Stimulated activated CD8-positive, alpha-beta memory T cell treated with anti-CD3 and anti-CD28 coated beads, Interleukin-12 subunit alpha, Interleukin-12 subunit beta, amount 100 ng/mL, for 1 hour (primary cell): ENCODE measurements around the gene RARG.
"Not testable (repeated sequence)": the region's sequence is repeated elsewhere in the genome, so short reads cannot be mapped to it uniquely, and the experiment has no call there.

Experiments used
- DNase-seq: peaks from one replicate; pipeline ENCODE4 v3.0.0-alpha.2; 2020; ENCODE audit warnings: low read depth

Gene RARG

DNA sequence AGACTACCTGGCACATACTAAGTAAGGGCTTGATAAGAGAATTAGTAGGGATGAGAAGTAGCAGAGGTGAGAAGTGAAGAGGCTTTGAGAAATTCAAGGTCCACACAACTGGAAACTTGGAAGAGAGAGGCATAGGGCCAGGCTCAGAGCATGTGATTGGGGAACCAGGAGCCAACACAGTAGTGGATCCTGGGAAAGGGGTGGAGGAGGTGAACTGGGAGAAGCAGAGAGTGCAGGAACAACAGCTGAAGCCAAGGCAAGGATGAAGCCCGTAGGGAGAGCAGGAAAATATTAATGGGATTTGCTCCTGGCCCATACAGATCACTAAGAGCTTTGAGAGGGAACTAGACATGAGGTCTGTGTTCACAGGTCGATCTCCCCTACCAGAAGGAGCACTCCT is 23.6 kb downstream of the RARG start:
- no peak for DNase-seq

DNA sequence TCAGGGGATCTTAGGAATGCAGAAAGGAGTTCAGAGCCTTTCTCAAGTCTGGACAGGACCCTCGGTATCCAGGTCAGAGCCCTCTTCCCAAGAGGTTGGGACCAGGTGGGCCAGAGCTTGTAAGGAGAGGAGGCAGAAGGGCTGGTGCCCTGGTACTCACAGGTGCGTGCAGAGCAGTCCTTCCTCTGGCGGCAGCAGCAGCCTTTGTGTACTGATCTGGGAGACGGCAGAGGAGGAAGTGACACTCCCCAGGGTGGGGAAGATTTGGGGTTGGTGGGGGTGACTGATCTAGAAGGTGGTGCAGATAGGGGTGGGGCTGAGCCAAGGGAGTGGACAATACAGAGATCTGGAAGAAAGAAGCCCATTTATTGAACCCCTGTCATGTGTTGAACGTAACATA is 25.0 kb downstream of the RARG start, which contains the start of gene ITGB7:
Gene ITGB7 (minus strand): TSS at position 210 of the 400 bp plus-strand sequence. CDS start 6,808 bp downstream, outside the sequence.
- DNase-seq: peak; percentile 52

- peak; percentile 37 for DNase-seq
These were observed 26.1 kb downstream of the RARG start for GRCh38 chr12:53205747-53206419.

- DNase-seq: no peak
These were observed 27.7 kb downstream of the RARG start for GRCh38 chr12:53204351-53204750.

DNA sequence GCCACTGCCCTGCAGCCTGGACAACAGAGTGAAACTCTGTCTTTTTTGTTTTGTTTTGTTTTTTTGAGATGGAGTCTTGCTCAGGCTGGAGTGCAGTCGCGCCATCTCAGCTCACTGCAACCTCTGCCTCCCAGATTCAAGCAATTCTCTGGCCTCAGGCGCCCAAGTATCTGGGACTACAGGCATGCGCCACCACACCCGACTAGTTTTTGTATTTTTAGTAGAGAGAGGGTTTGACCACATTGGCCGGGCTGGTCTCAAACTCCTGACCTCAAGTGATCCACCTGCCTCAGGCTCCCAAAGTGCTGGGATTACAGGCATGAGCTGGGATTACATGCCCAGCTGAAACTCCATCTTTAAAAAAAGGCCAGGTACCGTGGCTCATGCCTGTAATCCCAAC is 29.7 kb downstream of the RARG start:
- not testable (repeated sequence) for DNase-seq

- DNase-seq: no peak
These were observed 30.4 kb downstream of the RARG start for GRCh38 chr12:53201639-53202038.

DNA sequence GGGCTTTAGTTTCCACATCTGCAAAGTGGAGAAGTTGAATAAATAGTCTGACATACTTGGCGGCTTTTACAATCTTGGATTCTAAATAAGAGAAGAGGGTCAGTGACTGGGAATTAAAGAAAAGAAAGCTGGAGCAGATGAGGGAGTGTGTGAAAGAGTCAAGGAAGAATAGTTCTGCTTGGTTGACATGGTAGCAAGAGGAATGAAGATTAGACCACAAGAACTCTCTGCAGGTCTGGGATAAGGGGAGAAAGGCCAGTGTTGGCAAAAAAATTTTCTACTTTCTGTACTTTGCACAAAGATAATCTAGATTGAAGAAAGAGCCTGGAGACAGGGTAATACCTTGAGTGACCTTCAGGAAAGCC is 30.9 kb downstream of the RARG start:
- DNase-seq: no peak

DNA sequence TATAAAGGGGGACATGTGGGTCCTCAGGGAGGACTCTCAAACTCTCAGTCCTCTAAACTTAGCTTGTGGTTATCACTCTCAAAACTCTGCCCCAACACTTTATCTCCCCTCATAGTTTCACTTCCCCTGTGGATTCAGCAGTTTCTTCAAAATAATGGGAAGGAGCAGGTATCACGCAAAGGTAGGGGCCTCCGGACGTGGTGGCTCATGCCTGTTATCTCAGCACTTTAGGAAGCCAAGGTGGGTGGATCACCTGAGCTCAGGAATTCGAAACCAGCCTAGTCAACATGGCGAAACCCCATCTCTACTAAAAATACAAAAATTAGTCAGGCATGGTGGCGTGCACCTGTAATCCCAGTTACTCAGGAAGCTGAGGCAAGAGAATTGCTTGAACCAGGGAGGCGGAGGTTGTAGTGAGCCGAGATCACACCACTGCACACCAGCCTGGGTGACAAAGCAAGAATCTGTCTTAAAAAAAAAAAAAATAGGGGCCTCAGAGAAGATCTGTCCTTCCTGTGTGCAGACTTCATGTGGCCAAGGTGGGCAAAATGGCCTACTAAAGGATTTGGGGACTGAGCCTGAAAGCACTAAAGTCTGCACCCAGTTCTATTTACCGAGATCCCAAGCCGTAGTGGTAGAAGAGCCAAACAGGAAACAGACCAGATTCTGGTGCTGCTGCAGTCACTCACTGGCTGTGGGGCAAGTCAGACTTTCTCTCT is 31.4 kb downstream of the RARG start:
- DNase-seq: no peak

GRCh38 chr12:53200107-53200457 is 31.9 kb downstream of the RARG start:
- DNase-seq: no peak

GRCh38 chr12:53199700-53200099 is 32.3 kb downstream of the RARG start:
- DNase-seq: no peak

DNA sequence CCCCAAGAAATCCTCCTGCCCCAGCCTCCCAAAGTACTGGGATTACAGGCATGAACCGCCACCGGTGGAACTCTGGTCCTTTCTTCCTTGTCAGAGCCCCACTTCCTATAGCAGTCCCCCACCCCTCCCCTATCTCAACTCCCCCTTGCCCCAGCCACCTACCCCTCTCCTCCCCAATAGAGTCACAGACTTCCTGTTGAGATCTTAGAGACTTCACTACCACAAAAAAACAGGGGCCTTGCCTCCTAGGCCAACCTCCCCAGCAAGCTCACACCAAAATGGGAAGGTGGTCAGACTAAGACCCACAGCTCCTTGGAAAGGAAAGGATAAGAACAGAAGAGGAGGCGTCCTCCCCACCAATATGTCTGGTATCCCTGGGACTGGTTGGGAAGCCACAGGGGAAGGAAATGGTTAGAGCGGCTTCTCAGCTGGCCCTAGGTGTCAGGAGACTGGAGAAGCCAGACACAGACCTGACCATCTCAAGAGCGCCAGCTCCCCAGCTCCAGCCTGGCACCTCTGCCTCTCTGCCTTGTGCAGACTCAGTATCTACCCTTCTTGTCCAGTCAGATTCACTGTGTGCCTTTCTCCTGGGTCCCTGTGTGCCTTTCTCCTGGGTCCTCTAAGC is 33.4 kb downstream of the RARG start:
- DNase-seq: no peak

- DNase-seq: no peak
These were observed 34.9 kb downstream of the RARG start for GRCh38 chr12:53197011-53197640.

DNA sequence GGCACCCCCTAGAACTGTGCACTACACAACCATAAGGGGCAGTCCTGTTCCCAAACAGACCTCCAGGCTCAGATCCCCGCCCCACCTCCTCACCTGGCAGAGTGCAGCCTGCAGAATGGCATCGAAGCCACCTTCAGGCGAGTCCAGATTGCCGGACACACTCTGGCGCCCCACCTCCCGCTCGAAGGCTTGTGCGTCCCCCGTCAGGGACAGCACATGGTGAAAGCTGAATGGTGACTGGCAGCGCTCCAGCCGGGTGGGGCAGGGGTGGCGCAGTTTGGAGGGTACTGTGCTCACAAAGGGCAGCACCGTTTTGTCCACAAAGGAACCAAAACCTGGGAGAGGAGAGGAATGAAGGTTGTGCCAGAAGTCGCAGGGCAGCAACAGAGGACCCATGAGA is 35.5 kb downstream of the RARG start:
- no peak for DNase-seq

GRCh38 chr12:53195516-53196420 is 36.2 kb downstream of the RARG start:
- DNase-seq: no peak

- no peak for DNase-seq
These were observed 37.0 kb downstream of the RARG start for GRCh38 chr12:53194973-53195372.

- DNase-seq: no peak
These were observed 37.9 kb downstream of the RARG start for GRCh38 chr12:53193985-53194716.

- DNase-seq: no peak
These were observed 39.0 kb downstream of the RARG start for GRCh38 chr12:53193040-53193439.

DNA sequence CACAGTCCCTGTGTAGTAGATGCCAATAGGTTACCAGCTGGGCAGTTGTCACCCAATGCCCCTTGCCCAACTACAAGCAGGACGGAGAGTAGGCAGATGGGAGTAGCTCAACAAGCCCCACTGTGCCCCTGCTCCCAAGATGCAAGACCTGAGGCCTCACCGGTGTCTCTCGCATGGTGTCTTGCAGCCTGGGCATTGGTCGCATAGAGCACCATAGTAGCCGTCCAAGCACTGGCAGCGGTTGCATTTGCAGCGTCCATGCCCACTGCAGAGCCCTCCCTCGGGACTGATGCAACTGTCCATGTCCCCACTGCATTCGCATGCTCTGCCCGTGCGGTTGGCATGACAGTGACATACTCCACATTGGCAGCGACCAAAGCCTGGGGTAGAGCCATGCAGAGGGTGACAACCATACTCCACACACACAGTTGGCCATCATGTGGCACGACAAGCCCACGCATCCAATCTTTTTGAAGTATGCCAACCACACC is 39.4 kb downstream of the RARG start:
- no peak for DNase-seq

GRCh38 chr12:53191885-53192530 is 40.0 kb downstream of the RARG start:
- no peak for DNase-seq

- DNase-seq: no peak
These were observed 40.7 kb downstream of the RARG start for GRCh38 chr12:53191096-53191884.
